ENCODE results near the gene GSDMA. TPM values are rescaled to one million over a fixed set of nuclear protein-coding genes. Genes with fewer than 3 reads are reported as not detected.

The GSDMA gene, protein sequence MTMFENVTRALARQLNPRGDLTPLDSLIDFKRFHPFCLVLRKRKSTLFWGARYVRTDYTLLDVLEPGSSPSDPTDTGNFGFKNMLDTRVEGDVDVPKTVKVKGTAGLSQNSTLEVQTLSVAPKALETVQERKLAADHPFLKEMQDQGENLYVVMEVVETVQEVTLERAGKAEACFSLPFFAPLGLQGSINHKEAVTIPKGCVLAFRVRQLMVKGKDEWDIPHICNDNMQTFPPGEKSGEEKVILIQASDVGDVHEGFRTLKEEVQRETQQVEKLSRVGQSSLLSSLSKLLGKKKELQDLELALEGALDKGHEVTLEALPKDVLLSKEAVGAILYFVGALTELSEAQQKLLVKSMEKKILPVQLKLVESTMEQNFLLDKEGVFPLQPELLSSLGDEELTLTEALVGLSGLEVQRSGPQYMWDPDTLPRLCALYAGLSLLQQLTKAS
- total RNA-seq: not detected

DNA sequence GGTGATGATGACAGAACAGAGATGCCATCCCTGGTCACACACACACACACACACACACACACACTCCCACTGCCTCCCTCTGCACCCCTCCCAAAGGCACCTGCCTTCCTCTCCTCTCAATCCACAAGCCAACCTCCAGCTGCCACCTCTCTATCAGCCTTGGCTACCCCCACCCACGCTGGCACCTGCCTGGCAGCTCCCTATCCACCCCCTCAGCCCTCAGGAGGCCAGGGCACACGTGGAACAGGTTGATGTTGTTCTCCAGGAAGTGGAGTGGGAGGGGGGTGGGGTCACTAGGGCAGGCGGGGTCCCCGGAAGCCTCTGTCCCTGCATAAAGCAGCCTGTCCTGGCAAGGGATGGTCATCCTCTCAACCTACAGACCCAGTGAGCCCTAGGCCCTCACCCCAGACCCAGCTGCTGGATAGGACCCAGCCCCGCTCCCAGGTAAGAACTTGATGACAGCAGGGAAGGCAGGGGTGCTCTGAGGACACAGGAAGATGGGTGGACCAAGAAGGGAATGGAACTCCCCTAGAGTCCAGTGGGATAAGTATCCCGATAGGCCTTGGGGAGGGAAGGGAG, at the start of gene GSDMA:
Gene GSDMA (plus strand): TSS at position 363 of the 579 bp plus-strand sequence. CDS start 2,684 bp downstream, outside the sequence.

DNA sequence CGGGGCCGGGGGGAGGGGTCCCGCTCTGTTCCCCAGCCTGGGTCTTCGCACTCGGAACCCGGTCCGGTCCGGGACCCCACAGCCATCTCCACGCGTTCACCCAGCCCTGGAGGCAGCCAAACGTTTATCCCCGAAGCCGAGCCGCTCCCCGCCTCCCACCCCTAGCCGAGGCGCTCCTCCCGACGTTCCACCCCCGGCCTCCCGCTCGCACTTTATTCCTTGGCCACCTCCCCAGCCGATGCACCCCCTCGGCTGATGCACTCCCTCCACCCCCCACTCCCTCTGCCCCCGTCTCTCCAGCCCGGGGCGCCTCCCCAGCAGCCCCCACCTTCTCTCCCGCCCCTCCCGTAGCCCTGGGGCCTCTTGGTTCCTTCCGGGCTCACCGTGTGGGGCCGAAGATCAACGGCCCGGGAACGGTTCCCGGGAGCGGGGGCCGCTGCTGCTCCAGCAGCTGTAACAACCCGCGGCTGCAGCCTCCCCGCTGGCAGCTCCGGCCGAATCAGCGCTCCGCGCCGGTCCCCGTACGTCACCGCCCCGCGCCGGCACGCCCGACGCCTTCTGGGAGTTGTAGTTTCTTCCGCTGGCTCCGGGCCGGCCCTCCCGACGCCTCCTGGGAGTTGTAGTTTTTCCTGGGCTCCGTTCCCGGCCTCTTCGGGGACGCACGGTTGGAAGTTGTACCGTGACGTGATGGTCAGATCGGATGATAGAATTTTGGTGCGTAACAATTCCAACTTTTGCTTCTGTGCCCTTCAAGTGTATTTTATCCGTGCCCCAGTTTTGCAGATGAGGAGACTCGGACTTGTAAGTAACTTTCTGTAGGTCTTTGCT, 35.5 kb upstream of the GSDMA start, which contains the start of the genes LRRC3C and ORMDL3:
Gene LRRC3C (plus strand): TSS at position 632 of the 828 bp plus-strand sequence. CDS start 13,792 bp downstream, outside the sequence.
Gene ORMDL3 (minus strand): TSS at position 501 of the 828 bp plus-strand sequence. CDS start 3,398 bp downstream, outside the sequence.

GRCh38 chr17:39980351-39981206, 17.8 kb downstream of the GSDMA start, which contains the start of gene PSMD3:
Gene PSMD3, plus strand, starts transcription at chr17:39980807. Its CDS starts 164 bp downstream, at chr17:39980971.

DNA sequence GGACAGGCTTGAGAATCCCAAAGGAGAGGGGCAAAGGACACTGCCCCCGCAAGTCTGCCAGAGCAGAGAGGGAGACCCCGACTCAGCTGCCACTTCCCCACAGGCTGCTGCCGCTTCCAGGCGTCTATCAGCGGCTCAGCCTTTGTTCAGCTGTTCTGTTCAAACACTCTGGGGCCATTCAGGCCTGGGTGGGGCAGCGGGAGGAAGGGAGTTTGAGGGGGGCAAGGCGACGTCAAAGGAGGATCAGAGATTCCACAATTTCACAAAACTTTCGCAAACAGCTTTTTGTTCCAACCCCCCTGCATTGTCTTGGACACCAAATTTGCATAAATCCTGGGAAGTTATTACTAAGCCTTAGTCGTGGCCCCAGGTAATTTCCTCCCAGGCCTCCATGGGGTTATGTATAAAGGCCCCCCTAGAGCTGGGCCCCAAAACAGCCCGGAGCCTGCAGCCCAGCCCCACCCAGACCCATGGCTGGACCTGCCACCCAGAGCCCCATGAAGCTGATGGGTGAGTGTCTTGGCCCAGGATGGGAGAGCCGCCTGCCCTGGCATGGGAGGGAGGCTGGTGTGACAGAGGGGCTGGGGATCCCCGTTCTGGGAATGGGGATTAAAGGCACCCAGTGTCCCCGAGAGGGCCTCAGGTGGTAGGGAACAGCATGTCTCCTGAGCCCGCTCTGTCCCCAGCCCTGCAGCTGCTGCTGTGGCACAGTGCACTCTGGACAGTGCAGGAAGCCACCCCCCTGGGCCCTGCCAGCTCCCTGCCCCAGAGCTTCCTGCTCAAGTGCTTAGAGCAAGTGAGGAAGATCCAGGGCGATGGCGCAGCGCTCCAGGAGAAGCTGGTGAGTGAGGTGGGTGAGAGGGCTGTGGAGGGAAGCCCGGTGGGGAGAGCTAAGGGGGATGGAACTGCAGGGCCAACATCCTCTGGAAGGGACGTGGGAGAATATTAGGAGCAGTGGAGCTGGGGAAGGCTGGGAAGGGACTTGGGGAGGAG, 52.5 kb downstream of the GSDMA start, which contains the start of gene CSF3:
Gene CSF3 (plus strand): TSS at position 436 of the 993 bp plus-strand sequence. CDS start 35 bp downstream, at position 471.

Other genes starting within 250 kb of the GSDMA start
- gene MIEN1, start 232.5 kb upstream of the GSDMA start, total RNA-seq: 14.2 TPM
- 1.3 TPM for gene GRB7, start 225.1 kb upstream of the GSDMA start, total RNA-seq
- 0.55 TPM for gene IKZF3, start 98.7 kb upstream of the GSDMA start, total RNA-seq
- not detected for gene ZPBP2, start 94.8 kb upstream of the GSDMA start, total RNA-seq
- gene GSDMB, start 44.4 kb upstream of the GSDMA start, total RNA-seq: 12.9 TPM
- gene ORMDL3, start 35.4 kb upstream of the GSDMA start, total RNA-seq: 55.5 TPM
- not detected for gene LRRC3C, start 35.3 kb upstream of the GSDMA start, total RNA-seq
- gene PSMD3, start 17.8 kb downstream of the GSDMA start, total RNA-seq: 75.3 TPM
- not detected for gene CSF3, start 52.4 kb downstream of the GSDMA start, total RNA-seq
- 91.3 TPM for gene MED24, start 91.4 kb downstream of the GSDMA start, total RNA-seq
- 96.6 TPM for gene THRA, start 100.0 kb downstream of the GSDMA start, total RNA-seq
- gene NR1D1, start 137.6 kb downstream of the GSDMA start, total RNA-seq: 13.2 TPM
- gene MSL1, start 159.0 kb downstream of the GSDMA start, total RNA-seq: 91.9 TPM
- gene CASC3, start 177.5 kb downstream of the GSDMA start, total RNA-seq: 71.7 TPM
- gene RAPGEFL1, start 214.5 kb downstream of the GSDMA start, total RNA-seq: 16.2 TPM

All from camera-type eye (tissue), 1 donor.